H9 (cell line): ENCODE results near the gene IRS2. TPM values are rescaled to one million over a fixed set of nuclear protein-coding genes. Genes with fewer than 3 reads are reported as not detected.

ENCODE experiments used
- DNase-seq: peaks from one replicate; pipeline ENCODE4 v3.0.0-alpha.2; 2017
- H2AFZ ChIP-seq: one replicate; pipeline ENCODE4 v1.6.1; 2013; ENCODE audit warnings: mild to moderate bottlenecking, low read length, control low read depth, moderate library complexity
- H2AK5ac ChIP-seq: 2 replicates; pipeline ENCODE4 v1.6.1; 2013; ENCODE audit warnings: low read length, control low read depth, mixed read lengths; ENCODE audit not compliant: insufficient read length
- H2BK120ac ChIP-seq: one replicate; pipeline ENCODE4 v1.6.1; 2013; ENCODE audit warnings: low read depth, mild to moderate bottlenecking, low read length, control low read depth, inconsistent platforms; ENCODE audit not compliant: poor library complexity, severe bottlenecking
- H2BK12ac ChIP-seq: 2 replicates; pipeline ENCODE4 v1.6.1; 2013; ENCODE audit warnings: low read length, control low read depth, mixed read lengths, low read depth; ENCODE audit not compliant: insufficient read length
- H2BK15ac ChIP-seq: 2 replicates; pipeline ENCODE4 v1.6.1; 2013; ENCODE audit warnings: low read depth, low read length, control low read depth
- H2BK20ac ChIP-seq: one replicate; pipeline ENCODE4 v1.6.1; 2013; ENCODE audit warnings: low read depth, mild to moderate bottlenecking, low read length, control low read depth, inconsistent platforms; ENCODE audit not compliant: poor library complexity, severe bottlenecking
- H2BK5ac ChIP-seq: 2 replicates; pipeline ENCODE4 v1.6.1; 2013; ENCODE audit warnings: low read length, control low read depth, mixed read lengths; ENCODE audit not compliant: insufficient read length
- H3K14ac ChIP-seq: 2 replicates; pipeline ENCODE4 v1.6.1; 2013; ENCODE audit warnings: low read length, control low read depth; ENCODE audit not compliant: insufficient read depth
- H3K18ac ChIP-seq: 2 replicates; pipeline ENCODE4 v1.6.1; 2013; ENCODE audit warnings: low read depth, mild to moderate bottlenecking, mixed read lengths, low read length, control low read depth; ENCODE audit not compliant: insufficient read length
- H3K23ac ChIP-seq: 2 replicates; pipeline ENCODE4 v1.6.1; 2013; ENCODE audit warnings: low read length, control low read depth, mixed read lengths, low read depth; ENCODE audit not compliant: insufficient read length
- H3K23me2 ChIP-seq: 2 replicates; pipeline ENCODE4 v1.6.1; 2013; ENCODE audit warnings: low read depth, mild to moderate bottlenecking, mixed read lengths, low read length, control low read depth; ENCODE audit not compliant: insufficient read length, poor library complexity, severe bottlenecking
- H3K27ac ChIP-seq: 2 replicates; pipeline ENCODE4 v1.5.1; 2013; ENCODE audit warnings: low read length, control low read depth, mixed read lengths, low read depth; ENCODE audit not compliant: insufficient read length
- H3K27me3 ChIP-seq: 2 replicates; pipeline ENCODE4 v1.6.1; 2013; ENCODE audit warnings: low read length, control low read depth, inconsistent platforms; ENCODE audit not compliant: insufficient read depth
- H3K4ac ChIP-seq: 2 replicates; pipeline ENCODE4 v1.6.1; 2013; ENCODE audit warnings: low read depth, mild to moderate bottlenecking, control low read depth, inconsistent platforms, low read length, moderate library complexity
- H3K4me1 ChIP-seq: 2 replicates; pipeline ENCODE4 v1.6.1; 2013; ENCODE audit warnings: low read length, control low read depth, inconsistent platforms; ENCODE audit not compliant: insufficient read depth
- H3K4me2 ChIP-seq: 2 replicates; pipeline ENCODE4 v1.6.1; 2013; ENCODE audit warnings: low read length, control low read depth, mixed read lengths; ENCODE audit not compliant: insufficient read length, insufficient read depth
- H3K56ac ChIP-seq: 2 replicates; pipeline ENCODE4 v1.6.1; 2013; ENCODE audit warnings: low read depth, mild to moderate bottlenecking, mixed read lengths, low read length, control low read depth; ENCODE audit not compliant: insufficient read length
- H3K79me1 ChIP-seq: 2 replicates; pipeline ENCODE4 v1.6.1; 2013; ENCODE audit warnings: low read depth, mild to moderate bottlenecking, moderate library complexity, low read length, control low read depth, inconsistent platforms; ENCODE audit not compliant: insufficient read depth, poor library complexity, severe bottlenecking
- H3K79me2 ChIP-seq: 2 replicates; pipeline ENCODE4 v1.6.1; 2013; ENCODE audit warnings: low read length, control low read depth, inconsistent platforms; ENCODE audit not compliant: insufficient read depth
- H3K9ac ChIP-seq: 2 replicates; pipeline ENCODE4 v1.6.1; 2013; ENCODE audit warnings: low read length, control low read depth, mixed read lengths; ENCODE audit not compliant: insufficient read length; ENCODE audit errors: extremely low read depth
- H3K9me3 ChIP-seq: one replicate; pipeline ENCODE4 v1.6.1; 2013; ENCODE audit warnings: low read depth, low read length, inconsistent platforms; ENCODE audit not compliant: control insufficient read depth
- H3T11ph ChIP-seq: one replicate; pipeline ENCODE4 v1.6.1; 2013; ENCODE audit warnings: mild to moderate bottlenecking, low read length, control low read depth, inconsistent platforms
- H4K20me1 ChIP-seq: one replicate; pipeline ENCODE4 v1.6.1; 2013; ENCODE audit not compliant: control insufficient read depth, insufficient read length, insufficient read depth
- H4K5ac ChIP-seq: 2 replicates; pipeline ENCODE4 v1.6.1; 2013; ENCODE audit warnings: low read depth, mild to moderate bottlenecking, mixed read lengths, low read length, control low read depth; ENCODE audit not compliant: insufficient read length
- H4K8ac ChIP-seq: replicated peaks from 2 replicates; pipeline ENCODE4 v1.6.1; 2013; ENCODE audit warnings: low read length, control low read depth, mixed read lengths, low read depth; ENCODE audit not compliant: insufficient read length
- H4K91ac ChIP-seq: 2 replicates; pipeline ENCODE4 v1.6.1; 2013; ENCODE audit warnings: low read depth, mild to moderate bottlenecking, moderate library complexity, mixed read lengths, low read length, control low read depth; ENCODE audit not compliant: insufficient read length
- H3K27ac Mint-ChIP-seq, 3 experiments: 2 replicates in 2 of 3; 3 replicates in 1 of 3; pipeline ENCODE4 v1.8.0; 2020 to 2021; ENCODE audit warnings: mixed read lengths in 3 of 3, mild to moderate bottlenecking in 1 of 3, moderate library complexity in 1 of 3
- H3K27me3 Mint-ChIP-seq: 2 replicates; pipeline ENCODE4 v1.8.0; 2021; ENCODE audit warnings: low read depth, mild to moderate bottlenecking, moderate library complexity, mixed read lengths
- H3K36me3 Mint-ChIP-seq, 3 experiments: 2 replicates in 2 of 3; 3 replicates in 1 of 3; pipeline ENCODE4 v1.8.0; 2020 to 2021; ENCODE audit warnings: low read depth in 3 of 3, mixed read lengths in 3 of 3; ENCODE audit not compliant: insufficient read depth in 1 of 3
- H3K4me1 Mint-ChIP-seq, 2 experiments: 2 replicates each; pipeline ENCODE4 v1.8.0; 2020; ENCODE audit warnings: mixed read lengths in 2 of 2
- H3K4me3 Mint-ChIP-seq, 2 experiments: 2 replicates in 1 of 2; 3 replicates in 1 of 2; pipeline ENCODE4 v1.8.0; 2020 to 2021; ENCODE audit warnings: mild to moderate bottlenecking in 2 of 2, mixed read lengths in 2 of 2, moderate library complexity in 1 of 2
- H3K9me3 Mint-ChIP-seq, 2 experiments: 2 replicates in 1 of 2; 3 replicates in 1 of 2; pipeline ENCODE4 v1.8.0; 2020; ENCODE audit warnings: mild to moderate bottlenecking in 2 of 2, mixed read lengths in 2 of 2, moderate library complexity in 1 of 2
- CTCF ChIP-seq: fragments of 200-600 bp; sonication (generic); conservative IDR thresholded peaks from 3 replicates; pipeline ENCODE4 v1.8.0; 2021; ENCODE audit warnings: antibody characterized with exemption, mild to moderate bottlenecking
- WGBS: extraction: QIAGEN DNeasy Blood & Tissue Kit; methylation state at CpG from one replicate; pipeline ENCODE4 v1.1.7; 2013; ENCODE audit warnings: missing lambda C conversion rate, low lambda C conversion rate, mixed read lengths; ENCODE audit not compliant: insufficient read length; ENCODE audit errors: extremely low coverage; 5-methylcytosine and 5-hydroxymethylcytosine counted together
- total RNA-seq: library from RNA; stranded (reverse); gene quantifications from 2 replicates; pipeline ENCODE4 v1.2.1, GENCODE V29; 2021

IRS2 gene
- total RNA-seq, 1 experiment from 2014 or later: 10.1 TPM

- DNase-seq: no peak
- no peaks in the 10 kb centered on the region for H3K9me3 Mint-ChIP-seq
- Histone ChIP-seq H4K20me1 (no peaks in the 10 kb centered on the region), H4K91ac (no peak overlapping the region), H3K79me1 (no peaks in the 10 kb centered on the region), H3K18ac (no peak overlapping the region), H2BK20ac (no peak overlapping the region), H2AK5ac (no peak overlapping the region), H3K27ac (no peak overlapping the region), H3K56ac (no peak overlapping the region), H3K9me3 (no peaks in the 10 kb centered on the region), H3K4ac (no peak overlapping the region), H2BK120ac (no peak overlapping the region), H3K27me3 (no peaks in the 10 kb centered on the region), H3K79me2 (no peaks in the 10 kb centered on the region), H2BK12ac (no peak overlapping the region), H3K4me2 (no peak overlapping the region), H2BK15ac (no peak overlapping the region), H4K5ac (no peak overlapping the region), H3K23me2 (no peaks in the 10 kb centered on the region), H2BK5ac (no peak overlapping the region), H3K14ac (no peak overlapping the region), H3K4me1 (no peaks in the 10 kb centered on the region; the same call in 1 of the 2 replicates), H3T11ph (no peak overlapping the region), H3K9ac (no peak overlapping the region), H4K8ac (no peak overlapping the region), H3K23ac (no peak overlapping the region), H2AFZ (no peak overlapping the region)
- H3K27me3 Mint-ChIP-seq: peaks cover 2% of the 10 kb centered on the region; the same call in 1 of the 2 replicates
- peaks cover 8 to 9% of the 10 kb centered on the region in 2 experiments for H3K4me1 Mint-ChIP-seq
- no peaks in the 10 kb centered on the region; a peak in 1 of 7 replicates for H3K36me3 Mint-ChIP-seq
- H3K27ac Mint-ChIP-seq: no peak overlapping the region
- WGBS: no CpG with 5 or more reads among the region's 2 CpGs
- no peak overlapping the region for H3K4me3 Mint-ChIP-seq
- TF ChIP-seq CTCF: no peak
Measured at GRCh38 chr13:109795011-109795410, 8.6 kb upstream of the IRS2 start.
